ENCODE data around the gene EPHB2. TPM values are rescaled to one million over a fixed set of nuclear protein-coding genes. Genes with fewer than 3 reads are reported as not detected.

EPHB2 gene
- total RNA-seq, 1 experiment from 2014 or later = 4.3 TPM

DNA sequence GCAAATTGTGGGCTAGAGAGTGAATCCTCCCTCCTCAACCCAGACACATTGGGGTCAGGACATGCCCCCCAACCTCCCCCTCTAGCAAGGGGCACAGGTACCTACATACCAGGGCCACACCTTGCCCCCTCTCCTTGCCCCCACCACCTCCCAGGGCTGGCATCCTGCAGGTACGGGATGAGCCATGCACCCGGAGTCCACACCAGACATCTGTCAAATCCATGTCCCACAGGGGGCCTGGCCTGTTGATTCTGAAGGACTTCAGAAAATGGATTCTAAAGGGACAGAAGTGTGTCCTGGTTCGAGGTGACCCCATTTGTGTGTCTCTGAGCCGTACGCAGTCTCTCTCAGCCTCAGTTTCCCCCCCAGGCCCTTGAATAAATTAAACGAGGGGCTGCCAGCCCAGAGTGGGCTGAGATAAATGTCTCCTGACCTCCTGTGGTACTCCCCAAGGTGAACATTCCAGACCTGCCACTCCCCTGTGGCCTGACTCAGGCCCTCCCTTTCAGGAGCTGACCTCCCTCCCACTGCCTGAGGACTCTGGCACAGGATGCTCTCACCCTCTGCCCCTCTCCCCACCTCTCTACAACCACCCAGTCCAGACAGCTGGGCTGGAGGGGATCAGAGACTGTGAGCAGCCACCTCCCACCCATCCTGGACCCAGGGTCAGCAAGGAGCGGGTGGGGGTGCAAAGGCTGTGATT is 94.5 kb downstream of the EPHB2 start:
- DNase-seq (ENCODE audit: low read depth in 1 of 2, low spot score in 2 of 2) = no peak

DNA sequence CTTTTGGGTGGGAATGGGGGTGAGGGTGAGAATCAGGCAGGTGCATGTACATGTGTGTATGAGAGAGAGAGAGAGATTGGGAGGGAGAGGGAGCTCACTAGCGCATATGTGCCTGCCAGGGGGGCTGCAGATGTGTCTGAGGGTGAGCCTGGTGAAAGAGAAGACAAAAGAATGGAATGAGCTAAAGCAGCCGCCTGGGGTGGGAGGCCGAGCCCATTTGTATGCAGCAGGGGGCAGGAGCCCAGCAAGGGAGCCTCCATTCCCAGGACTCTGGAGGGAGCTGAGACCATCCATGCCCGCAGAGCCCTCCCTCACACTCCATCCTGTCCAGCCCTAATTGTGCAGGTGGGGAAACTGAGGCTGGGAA is 95.0 kb downstream of the EPHB2 start:
- Histone ChIP-seq H3K4me3 (no peak overlapping the region), H3K36me3 (no peaks in the 10 kb centered on the region), H3K4me1 (replicated peaks) (no peaks in the 10 kb centered on the region), H3K9me3 (replicated peaks) (no peaks in the 10 kb centered on the region), H3K27ac (no peak overlapping the region), H3K27me3 (replicated peaks) (no peaks in the 10 kb centered on the region)
- no peak for DNase-seq (ENCODE audit: low read depth in 1 of 2, low spot score in 2 of 2)

More for the DNA sequence above, 94.5 kb downstream of the EPHB2 start:
- no peak overlapping the region for H3K27ac ChIP-seq
- no peak overlapping the region for H3K4me3 ChIP-seq
- no peaks in the 10 kb centered on the region for H3K9me3 ChIP-seq (replicated peaks)
- H3K27me3 ChIP-seq (replicated peaks) = no peaks in the 10 kb centered on the region
- no peaks in the 10 kb centered on the region for H3K4me1 ChIP-seq (replicated peaks)
- H3K36me3 ChIP-seq = no peaks in the 10 kb centered on the region

DNA sequence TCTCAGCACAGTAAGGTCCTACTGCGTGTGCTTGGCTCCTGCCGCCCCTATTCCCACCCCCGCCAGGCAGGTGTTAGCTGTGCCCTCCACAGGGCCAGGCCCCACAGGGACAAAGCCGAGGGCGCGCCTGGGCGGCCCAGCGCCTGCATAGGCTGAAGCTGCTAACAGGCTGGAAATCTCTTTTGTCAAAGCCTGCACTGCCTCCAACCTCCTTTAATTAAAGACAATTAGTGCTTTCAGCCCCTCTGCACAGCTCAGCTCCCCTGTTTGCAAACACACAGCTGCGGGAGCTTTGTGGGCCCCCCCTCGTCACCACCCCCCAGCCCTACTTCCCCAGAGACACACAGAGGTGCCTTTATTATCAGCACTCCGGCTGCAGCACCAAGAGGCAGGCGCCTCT is 95.9 kb downstream of the EPHB2 start:
- Histone ChIP-seq H3K9me3 (replicated peaks) (no peaks in the 10 kb centered on the region), H3K4me3 (no peak overlapping the region), H3K27me3 (replicated peaks) (no peaks in the 10 kb centered on the region), H3K4me1 (replicated peaks) (no peaks in the 10 kb centered on the region), H3K36me3 (no peaks in the 10 kb centered on the region), H3K27ac (no peak overlapping the region)
- no peak for DNase-seq (ENCODE audit: low read depth in 1 of 2, low spot score in 2 of 2)

DNA sequence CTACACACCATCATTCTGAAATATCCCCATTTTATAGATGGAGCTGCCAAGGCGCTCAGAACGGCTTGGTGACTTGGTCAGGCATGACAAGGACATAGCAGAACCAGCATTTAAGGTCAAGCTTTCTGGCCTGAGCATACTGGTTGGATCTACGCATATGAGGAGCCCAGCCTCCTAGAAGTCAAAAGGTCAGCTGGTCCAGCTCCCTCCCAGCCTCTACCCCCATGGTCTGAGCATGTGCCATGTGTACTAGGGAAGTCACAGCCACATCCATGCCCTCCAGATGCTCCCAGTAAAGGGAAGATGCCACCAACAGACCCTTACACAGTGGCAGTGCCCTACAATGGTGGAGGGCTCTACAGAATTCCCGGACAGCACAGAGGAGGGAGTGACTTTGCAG is 96.7 kb downstream of the EPHB2 start:
- DNase-seq (ENCODE audit: low read depth in 1 of 2, low spot score in 2 of 2) = no peak
- no peaks in the 10 kb centered on the region for H3K4me1 ChIP-seq (replicated peaks)
- H3K27ac ChIP-seq = no peak overlapping the region
- no peaks in the 10 kb centered on the region for H3K36me3 ChIP-seq
- no peak overlapping the region for H3K4me3 ChIP-seq
- no peaks in the 10 kb centered on the region for H3K27me3 ChIP-seq (replicated peaks)
- no peaks in the 10 kb centered on the region for H3K9me3 ChIP-seq (replicated peaks)

DNA sequence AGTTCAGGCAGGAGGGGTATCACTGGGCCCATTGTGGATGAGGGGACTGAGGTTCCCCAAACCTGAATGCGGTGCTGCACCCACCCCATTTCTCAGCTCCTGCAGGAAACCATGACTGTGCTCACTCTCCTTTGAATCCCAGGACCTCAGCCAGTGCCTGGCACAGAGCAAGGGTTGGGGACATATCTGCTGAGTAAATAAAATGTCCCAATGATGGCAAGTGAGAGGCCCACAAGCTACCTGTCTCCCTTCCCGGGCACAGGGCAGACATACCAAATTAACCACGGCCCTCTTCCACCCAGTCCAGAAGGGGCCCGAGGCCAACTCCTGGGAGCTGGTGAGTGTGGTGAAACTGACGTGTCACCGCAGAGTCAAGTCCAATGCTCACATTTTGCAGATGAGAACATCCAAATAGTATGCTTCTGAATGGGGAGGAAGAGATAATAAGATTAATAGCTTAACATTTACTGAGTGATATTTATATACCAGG is 97.6 kb downstream of the EPHB2 start:
- no peak for DNase-seq (ENCODE audit: low read depth in 1 of 2, low spot score in 2 of 2)
- H3K4me1 ChIP-seq (replicated peaks) = no peaks in the 10 kb centered on the region
- H3K36me3 ChIP-seq = no peaks in the 10 kb centered on the region

DNA sequence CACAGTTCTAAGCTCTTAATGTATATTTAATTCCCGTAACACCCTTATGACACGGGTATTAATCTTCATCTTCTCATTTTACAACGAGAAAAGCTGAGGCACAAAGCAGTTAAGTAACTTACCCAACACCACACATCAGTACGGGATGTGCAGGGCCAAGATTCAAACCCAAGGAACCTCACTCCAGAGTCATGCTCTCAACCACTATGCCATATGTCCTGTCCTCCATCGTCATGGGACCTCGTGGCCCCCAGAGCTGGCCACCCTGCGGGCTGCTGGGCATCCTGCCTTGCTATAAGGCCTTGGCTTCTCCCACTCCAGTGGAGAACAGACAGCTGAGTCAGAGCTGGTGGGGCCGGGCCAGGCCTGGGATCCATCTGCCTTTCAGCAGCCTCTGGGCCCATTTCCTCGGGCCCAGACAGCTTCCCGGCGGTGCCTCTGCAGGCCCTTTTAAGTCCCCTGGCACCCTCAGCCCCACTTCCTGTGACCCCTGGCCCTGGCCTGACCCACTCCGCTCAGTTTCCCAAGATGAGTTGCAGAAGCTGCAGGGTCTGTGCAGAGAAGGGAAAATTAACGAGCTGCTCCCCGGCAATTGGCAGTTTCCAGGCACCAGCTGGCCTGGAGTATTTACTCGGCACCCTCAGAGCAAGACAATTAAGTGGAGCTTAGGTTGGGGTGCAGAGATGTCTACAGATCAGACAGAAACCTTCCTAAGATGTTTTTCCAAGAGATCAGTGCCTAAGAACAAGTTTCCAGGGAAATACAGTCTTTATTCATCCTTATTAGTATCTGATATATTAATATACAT is 98.2 kb downstream of the EPHB2 start:
- Histone ChIP-seq H3K4me3 (no peak overlapping the region), H3K36me3 (no peaks in the 10 kb centered on the region), H3K9me3 (replicated peaks) (no peaks in the 10 kb centered on the region)

More for the DNA sequence above, 97.6 kb downstream of the EPHB2 start:
- Histone ChIP-seq H3K27ac (no peak overlapping the region), H3K9me3 (replicated peaks) (no peaks in the 10 kb centered on the region), H3K27me3 (replicated peaks) (no peaks in the 10 kb centered on the region), H3K4me3 (no peak overlapping the region)

DNA sequence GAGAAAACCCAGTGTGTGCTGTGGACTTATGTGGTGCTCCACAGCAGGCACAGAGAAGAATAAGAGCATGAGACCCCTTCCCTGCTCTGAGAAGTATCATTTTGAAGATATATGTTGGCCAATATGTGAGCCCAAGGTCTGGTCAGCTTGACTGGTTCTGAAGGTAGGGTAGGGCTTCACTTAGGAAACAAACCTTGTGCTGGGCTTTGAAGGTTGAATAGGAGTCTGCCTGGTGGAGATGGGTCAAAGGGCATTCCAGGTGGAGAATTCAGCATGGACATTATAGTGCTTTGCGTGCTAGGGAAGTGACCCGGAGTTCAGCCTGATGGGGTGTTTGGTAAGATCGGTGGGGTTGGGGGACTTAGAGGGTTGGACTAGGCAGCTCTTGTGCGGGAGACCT is 99.1 kb downstream of the EPHB2 start:
- Histone ChIP-seq H3K27me3 (replicated peaks) (no peaks in the 10 kb centered on the region), H3K36me3 (no peaks in the 10 kb centered on the region), H3K4me3 (no peak overlapping the region), H3K4me1 (replicated peaks) (no peaks in the 10 kb centered on the region), H3K9me3 (replicated peaks) (no peaks in the 10 kb centered on the region), H3K27ac (no peak overlapping the region)
- DNase-seq (ENCODE audit: low read depth in 1 of 2, low spot score in 2 of 2) = no peak

More for the DNA sequence above, 98.2 kb downstream of the EPHB2 start:
- Histone ChIP-seq H3K27me3 (replicated peaks) (no peaks in the 10 kb centered on the region), H3K4me1 (replicated peaks) (no peaks in the 10 kb centered on the region), H3K27ac (no peak overlapping the region)
- DNase-seq (ENCODE audit: low read depth in 1 of 2, low spot score in 2 of 2) = no peak

DNA sequence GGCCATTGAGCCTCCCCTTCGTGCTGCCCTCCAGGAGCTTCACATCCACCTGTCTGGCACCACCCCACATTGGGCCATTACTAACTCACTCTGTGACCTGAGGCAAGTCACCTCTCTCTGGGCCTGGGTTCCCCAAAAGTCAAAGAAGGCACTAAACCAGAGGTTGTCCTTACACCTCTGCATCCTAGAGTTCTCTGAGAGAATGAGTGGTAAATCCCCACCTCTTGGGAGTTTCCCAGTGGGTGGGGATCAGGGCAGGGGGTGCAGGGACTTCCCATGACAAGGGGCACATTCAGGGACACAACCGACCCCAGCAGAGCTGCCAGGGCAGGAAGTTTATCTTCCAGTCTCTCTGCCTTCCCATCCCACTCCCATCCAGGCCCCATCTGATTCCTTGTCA is 99.7 kb downstream of the EPHB2 start:
- H3K27ac ChIP-seq = no peak overlapping the region
- H3K36me3 ChIP-seq = no peaks in the 10 kb centered on the region
- H3K27me3 ChIP-seq (replicated peaks) = no peaks in the 10 kb centered on the region
- H3K9me3 ChIP-seq (replicated peaks) = no peaks in the 10 kb centered on the region
- no peak overlapping the region for H3K4me3 ChIP-seq
- no peaks in the 10 kb centered on the region for H3K4me1 ChIP-seq (replicated peaks)
- DNase-seq (ENCODE audit: low read depth in 1 of 2, low spot score in 2 of 2) = no peak

DNA sequence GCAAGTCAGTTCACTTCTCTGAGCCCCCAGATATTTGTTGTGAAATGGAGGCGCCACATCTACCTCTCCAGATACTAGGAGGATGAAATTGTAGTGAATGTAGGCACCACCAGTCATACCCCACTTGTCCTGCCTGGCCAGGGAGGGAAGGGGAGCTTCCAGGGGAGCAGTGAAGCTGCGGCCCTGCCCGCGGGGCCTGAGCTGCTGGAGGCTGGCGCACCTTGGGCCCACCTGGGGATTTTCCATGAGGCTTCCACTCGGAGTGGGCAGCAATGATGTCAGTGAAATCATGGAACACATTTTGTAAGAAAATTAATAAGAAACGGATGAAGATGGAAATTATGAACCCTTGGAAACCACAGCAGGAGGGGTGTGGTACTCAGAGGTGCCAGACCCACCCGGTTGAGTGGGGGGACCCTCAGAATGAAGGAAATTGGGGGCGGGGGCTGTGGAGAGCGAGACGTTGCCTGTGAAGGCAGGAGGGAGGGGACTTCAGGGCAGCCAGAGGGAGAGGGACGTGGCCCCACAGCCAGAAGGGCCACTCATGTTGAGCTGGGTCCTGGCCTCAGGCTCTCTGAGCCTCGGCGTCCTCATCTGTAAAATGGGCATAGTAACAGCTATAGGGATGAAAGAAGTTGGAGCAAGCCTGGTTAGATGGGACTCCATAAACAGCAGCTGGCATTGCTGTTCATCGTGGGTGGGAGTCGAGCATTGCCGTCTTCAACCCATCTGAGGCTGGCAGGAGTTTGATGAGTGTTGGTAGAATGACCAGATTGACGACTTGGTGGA is 101.6 kb downstream of the EPHB2 start:
- DNase-seq (ENCODE audit: low read depth in 1 of 2, low spot score in 2 of 2) = no peak
- Histone ChIP-seq H3K9me3 (replicated peaks) (no peaks in the 10 kb centered on the region), H3K36me3 (no peaks in the 10 kb centered on the region), H3K27ac (no peak overlapping the region), H3K4me3 (no peak overlapping the region), H3K4me1 (replicated peaks) (no peaks in the 10 kb centered on the region), H3K27me3 (replicated peaks) (no peaks in the 10 kb centered on the region)

DNA sequence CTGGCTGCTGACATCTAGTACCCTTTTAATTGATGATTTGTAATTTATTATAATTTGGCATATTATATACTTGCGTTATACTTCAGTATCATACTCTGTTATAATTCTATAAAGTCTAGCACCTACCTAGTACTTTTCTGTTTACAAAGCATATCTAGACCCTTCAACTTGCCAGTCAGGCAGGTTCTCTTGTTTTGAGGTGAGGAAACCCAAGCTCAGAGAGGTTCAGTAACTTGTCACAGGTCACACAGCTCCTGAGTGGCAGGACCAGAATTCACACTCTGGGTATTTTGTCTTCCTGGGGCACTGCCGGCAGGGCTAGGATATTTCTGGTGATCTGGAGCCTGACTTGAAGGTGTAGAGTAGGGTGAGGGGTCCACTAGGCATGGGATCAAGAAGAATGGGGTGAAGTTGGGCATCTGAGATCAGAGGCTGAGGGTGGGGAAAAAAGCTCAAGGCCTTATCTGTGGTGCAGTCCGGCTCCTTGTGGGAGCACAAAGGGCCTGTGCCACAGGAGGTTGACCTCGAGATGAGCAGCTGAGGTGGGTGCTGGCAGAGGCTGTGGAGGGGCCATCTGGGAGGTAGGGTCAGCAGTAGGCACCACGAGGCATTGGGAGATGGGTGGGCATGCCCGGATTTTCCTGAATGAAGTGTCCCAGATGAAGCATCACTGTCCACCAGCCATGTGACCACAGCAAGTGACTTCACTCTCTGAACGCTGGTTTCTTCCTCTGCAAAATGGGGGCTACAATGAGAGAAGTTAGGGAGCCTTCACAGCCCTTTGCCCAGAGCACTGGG is 102.6 kb downstream of the EPHB2 start:
- Histone ChIP-seq H3K9me3 (replicated peaks) (no peaks in the 10 kb centered on the region), H3K4me3 (no peak overlapping the region), H3K27ac (no peak overlapping the region), H3K4me1 (replicated peaks) (no peaks in the 10 kb centered on the region), H3K27me3 (replicated peaks) (no peaks in the 10 kb centered on the region), H3K36me3 (no peaks in the 10 kb centered on the region)
- no peak for DNase-seq (ENCODE audit: low read depth in 1 of 2, low spot score in 2 of 2)

DNA sequence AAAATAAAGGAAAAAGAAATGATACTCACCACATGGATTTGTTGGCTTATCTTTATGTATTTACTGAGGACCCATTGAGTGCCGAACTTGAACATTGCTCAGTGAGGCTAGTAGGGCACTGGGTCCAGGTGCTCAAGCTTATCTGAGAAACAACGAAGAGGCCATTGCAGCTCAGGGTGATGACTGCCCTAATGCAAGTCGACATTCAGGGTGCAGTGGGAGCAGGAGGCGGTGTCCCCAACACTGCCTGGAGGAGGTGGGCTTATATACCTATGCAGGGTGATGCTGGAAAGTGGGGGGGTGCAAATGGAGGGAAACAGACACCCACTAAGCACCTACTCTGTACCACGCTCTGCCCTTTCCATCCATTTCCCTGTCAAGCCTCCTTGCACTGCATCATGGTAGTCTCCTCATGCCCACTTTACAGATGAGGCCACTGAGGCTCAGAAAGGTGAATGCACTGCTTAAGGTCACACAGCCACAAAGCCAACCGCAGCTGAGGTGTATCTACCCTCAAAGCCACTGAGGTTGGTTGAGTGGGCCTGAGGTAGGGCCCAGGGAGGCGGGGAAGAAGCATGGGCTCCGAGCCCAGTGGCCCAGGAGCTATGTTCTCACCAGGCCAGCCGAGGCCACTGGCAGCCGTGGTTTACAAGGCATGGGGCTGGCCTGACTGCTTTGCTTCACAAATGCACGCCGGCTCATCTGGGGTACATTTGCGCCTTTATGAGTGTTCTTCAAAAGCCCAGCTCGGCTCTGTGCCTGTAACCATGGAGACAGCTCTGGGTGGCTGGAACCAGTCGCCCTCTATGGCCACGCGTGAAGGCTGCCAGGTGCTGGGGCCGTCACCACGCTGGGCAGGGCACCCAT is 103.8 kb downstream of the EPHB2 start:
- no peaks in the 10 kb centered on the region for H3K36me3 ChIP-seq
- H3K27ac ChIP-seq = no peak overlapping the region
- no peak for DNase-seq (ENCODE audit: low read depth in 1 of 2, low spot score in 2 of 2)
- H3K9me3 ChIP-seq (replicated peaks) = no peaks in the 10 kb centered on the region
- no peaks in the 10 kb centered on the region for H3K27me3 ChIP-seq (replicated peaks)
- no peak overlapping the region for H3K4me3 ChIP-seq
- no peaks in the 10 kb centered on the region for H3K4me1 ChIP-seq (replicated peaks)

DNA sequence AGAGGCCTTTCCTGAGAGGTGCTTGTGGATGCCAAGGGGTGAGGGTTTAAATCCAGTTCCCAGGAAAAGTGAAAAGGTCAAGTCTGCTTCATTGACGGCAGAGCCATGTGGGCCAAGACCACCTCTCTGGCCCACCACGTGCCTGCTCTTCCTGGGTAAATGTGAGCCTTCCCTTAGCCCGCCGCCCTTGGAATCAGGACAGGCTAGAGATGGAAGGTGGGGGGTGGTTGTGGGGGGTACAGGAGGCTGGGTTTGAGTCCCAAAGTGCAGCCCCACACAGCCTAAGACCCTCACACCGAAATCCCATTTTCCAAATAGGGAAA is 104.4 kb downstream of the EPHB2 start:
- no peak overlapping the region for H3K4me3 ChIP-seq
- no peaks in the 10 kb centered on the region for H3K4me1 ChIP-seq (replicated peaks)
- H3K27me3 ChIP-seq (replicated peaks) = no peaks in the 10 kb centered on the region
- H3K36me3 ChIP-seq = no peaks in the 10 kb centered on the region
- no peaks in the 10 kb centered on the region for H3K9me3 ChIP-seq (replicated peaks)
- DNase-seq (ENCODE audit: low read depth in 1 of 2, low spot score in 2 of 2) = no peak
- H3K27ac ChIP-seq = no peak overlapping the region
